HG02798 (cell line): ENCODE data around the gene IKZF2.

Experiments
- ATAC-seq: cut with Tn5 transposase; IDR thresholded peaks from one replicate; pipeline ENCODE4 v1.9.1; 2021; ENCODE audit warnings: mild to moderate bottlenecking; ENCODE audit not compliant: unreplicated experiment, poor library complexity

IKZF2 gene

GRCh38 chr2:213104092-213104902 lies 47.1 kb downstream of the IKZF2 start:
- no peak for ATAC-seq

- no peak for ATAC-seq
These were observed 49.5 kb downstream of the IKZF2 start for GRCh38 chr2:213101692-213102460.

GRCh38 chr2:213101109-213101508 lies 50.3 kb downstream of the IKZF2 start:
- ATAC-seq: no peak

- ATAC-seq: no peak
These were observed 52.8 kb downstream of the IKZF2 start for GRCh38 chr2:213098612-213099011.

- no peak for ATAC-seq
These were observed 59.6 kb downstream of the IKZF2 start for GRCh38 chr2:213091765-213092164.

GRCh38 chr2:213090772-213091171 lies 60.6 kb downstream of the IKZF2 start:
- no peak for ATAC-seq

- ATAC-seq: no peak
These were observed 62.0 kb downstream of the IKZF2 start for GRCh38 chr2:213089438-213089837.

GRCh38 chr2:213087040-213087439 lies 64.4 kb downstream of the IKZF2 start:
- ATAC-seq: peak; percentile 57

- no peak for ATAC-seq
These were observed 64.8 kb downstream of the IKZF2 start for GRCh38 chr2:213086571-213086970.

GRCh38 chr2:213086050-213086449 lies 65.4 kb downstream of the IKZF2 start:
- no peak for ATAC-seq

- no peak for ATAC-seq
These were observed 65.9 kb downstream of the IKZF2 start for GRCh38 chr2:213085538-213085937.

- no peak for ATAC-seq
These were observed 67.2 kb downstream of the IKZF2 start for GRCh38 chr2:213084261-213084660.

GRCh38 chr2:213080969-213081617 lies 70.3 kb downstream of the IKZF2 start:
- ATAC-seq: no peak

GRCh38 chr2:213079756-213080155 lies 71.7 kb downstream of the IKZF2 start:
- no peak for ATAC-seq

- no peak for ATAC-seq
These were observed 72.7 kb downstream of the IKZF2 start for GRCh38 chr2:213078686-213079085.

- no peak for ATAC-seq
These were observed 81.9 kb downstream of the IKZF2 start for GRCh38 chr2:213069531-213069930.

GRCh38 chr2:213068676-213069359 lies 82.6 kb downstream of the IKZF2 start:
- ATAC-seq: no peak

GRCh38 chr2:213067888-213068287 lies 83.5 kb downstream of the IKZF2 start:
- no peak for ATAC-seq

- no peak for ATAC-seq
These were observed 85.0 kb downstream of the IKZF2 start for GRCh38 chr2:213066443-213066743.

- peak; percentile 64 for ATAC-seq
These were observed 85.6 kb downstream of the IKZF2 start for GRCh38 chr2:213065583-213066442.
